Measurements from ENCODE around the gene HAVCR1.
"Not testable (repeated sequence)": the region's sequence is repeated elsewhere in the genome, so short reads cannot be mapped to it uniquely, and the experiment has no call there.

The HAVCR1 gene

DNA sequence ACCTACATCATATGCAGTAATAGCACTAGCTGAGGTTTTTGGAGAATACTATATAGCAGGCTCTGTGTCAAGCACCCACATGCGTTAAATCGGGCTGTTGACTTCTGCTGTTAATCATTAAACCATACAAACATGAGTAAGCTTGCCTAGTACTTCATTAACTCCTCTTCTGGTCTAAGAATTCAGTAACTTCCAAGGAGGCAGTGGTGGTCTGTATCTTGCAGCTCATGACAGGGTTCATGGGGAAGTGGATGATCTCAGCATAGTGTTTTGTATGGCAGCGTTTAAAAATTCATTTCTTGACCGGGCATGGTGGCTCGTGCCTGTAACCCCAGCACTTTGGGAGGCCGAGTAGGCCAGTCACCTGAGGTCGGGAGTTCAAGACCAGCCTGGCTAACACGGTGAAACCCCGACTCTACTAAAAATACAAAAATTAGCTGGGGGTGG, at the start of gene HAVCR1:
TSS of gene HAVCR1 (minus strand) at position 24 of the 447 bp plus-strand sequence. CDS start 1,173 bp downstream, outside the sequence.
- no peak for DNase-seq

DNA sequence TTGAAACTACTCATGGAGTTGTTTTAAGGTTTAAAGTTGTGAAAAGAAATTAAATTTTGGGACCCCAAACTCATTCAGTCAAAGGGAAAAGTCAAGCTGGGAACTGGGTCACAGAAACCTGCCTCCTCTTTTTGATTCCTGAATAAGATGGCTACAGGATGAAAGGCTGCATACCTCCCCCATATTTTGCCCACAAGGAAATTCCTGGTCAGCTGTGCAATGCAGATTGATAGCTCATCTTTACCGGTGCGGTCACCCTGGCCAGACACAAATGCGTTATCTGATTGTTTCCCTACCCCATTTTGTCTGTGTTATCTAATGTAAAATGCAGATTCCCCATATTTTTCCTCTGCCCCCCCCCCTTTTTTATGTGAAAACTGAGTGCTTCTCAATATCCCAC, 48.6 kb upstream of the HAVCR1 start:
- no peak for DNase-seq

DNA sequence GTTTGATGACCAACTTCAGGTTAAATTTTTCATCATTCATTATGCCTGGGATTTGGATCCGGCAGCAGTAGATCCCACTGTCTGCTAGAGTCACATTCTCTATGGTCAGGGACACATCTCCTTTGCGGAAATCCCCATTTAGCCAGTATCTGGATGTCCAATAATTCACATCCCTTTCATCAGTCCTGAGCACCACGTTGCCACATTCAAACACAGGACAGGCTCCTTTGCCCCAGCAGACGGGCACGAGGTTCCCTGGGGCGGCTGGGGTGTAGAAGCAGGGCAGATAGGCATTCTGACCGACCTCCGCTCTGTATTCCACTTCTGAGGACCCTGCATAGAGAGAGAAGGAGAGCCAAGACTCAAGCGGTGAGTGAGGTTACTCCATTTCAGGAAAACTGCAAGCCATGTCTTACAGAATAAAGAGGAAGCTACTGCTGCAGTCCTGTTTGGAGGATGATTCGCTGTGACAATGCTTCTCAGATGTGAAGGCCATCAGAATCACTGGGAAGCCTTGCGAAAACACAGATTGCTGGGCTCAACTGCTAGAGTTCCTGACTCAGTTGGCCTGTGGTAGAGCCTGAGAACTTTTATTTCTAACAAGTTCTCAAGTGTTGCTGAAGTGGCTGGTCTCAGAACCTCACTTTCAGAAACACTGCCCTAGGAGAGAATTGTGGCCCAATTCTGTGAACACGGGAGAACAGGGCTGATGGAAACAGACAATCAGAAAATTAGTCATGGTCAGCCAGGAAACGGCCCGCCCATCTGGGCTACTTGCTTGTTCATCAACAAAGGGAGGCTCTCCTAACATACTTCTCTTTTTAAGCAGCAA, 47.9 kb upstream of the HAVCR1 start:
- no peak for DNase-seq

DNA sequence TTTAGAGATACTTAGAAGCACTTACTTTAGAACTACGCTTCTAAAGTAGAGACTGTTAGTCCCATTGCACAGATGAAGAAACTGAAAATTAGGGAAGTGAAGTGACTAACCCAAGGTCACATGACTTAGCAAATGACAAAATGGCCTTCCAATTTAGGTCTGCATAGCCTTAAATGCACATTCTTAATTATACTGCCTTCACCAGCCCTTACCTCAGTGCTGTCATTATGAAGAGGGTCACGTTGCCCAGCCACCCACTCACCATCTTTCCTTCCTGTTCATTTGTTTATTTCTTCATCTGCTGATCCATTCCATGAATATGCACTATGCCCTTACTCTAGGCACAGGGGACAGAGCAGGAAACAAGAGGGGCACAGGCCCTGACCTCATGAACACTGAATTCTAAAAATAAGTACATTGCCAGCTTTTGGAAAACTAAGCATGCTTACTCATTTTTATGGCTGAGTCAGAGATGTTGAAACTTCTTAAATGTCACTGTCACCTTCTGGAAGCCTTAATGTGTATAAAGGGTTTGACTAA, 41.3 kb upstream of the HAVCR1 start:
- DNase-seq: no peak

DNA sequence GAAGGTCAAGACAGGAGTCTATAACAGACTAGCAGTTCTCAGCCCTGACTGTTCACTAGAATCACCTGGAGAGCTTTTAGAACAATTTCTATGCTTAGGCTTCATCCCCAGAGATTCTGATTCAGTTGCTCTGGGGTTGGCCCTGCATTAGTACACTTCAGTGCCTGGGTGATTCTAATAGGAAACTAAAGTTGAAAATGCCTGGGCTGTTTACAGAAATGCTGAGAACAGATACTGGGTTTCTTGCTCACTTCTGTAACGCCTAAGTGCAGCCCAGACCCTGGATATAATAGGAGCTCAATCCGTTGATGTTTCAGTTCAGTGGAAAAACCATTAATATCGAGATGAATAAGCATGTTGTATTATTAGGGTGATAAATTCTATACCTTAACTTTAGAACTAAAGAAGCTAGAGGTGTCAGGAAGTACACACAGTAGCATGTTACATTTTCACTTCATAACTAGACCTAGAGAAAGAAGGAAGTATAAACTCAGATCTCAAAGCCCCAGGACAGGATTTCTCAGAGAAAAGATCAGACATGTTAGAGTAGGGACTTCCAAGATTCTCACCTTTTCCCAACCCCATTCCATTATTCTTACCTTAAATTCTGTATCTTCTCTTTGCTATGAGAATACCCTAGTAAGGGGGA, 29.6 kb upstream of the HAVCR1 start:
- DNase-seq: no peak

DNA sequence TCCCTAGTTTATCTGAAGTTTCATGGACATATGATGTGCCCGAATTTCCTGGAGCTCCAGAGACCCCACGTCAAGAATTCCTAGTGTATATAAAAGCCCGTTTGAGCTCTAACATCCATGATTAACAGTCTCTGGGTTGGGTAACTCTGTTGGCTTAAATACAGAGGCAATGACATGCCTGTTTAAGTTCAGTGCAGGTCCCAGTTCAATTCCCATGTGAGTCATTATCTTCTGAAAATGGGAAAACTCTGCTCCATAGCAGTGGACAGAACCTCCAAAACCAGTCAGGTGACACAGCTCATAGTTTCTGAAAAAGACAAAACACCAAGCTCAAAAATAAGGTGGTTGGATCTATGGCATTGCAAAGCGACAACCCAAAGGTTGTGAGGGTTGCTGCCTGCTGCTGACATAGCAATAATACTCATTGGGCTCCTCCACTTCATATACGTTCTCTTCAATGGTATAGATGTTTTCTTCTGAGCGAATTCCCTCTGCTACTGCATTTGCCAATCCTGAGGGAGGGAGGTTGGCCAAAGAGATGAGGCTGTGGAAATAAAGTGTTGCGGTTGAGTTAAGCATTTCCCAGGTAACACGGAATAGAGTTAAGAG, 27.9 kb upstream of the HAVCR1 start:
- DNase-seq: no peak

DNA sequence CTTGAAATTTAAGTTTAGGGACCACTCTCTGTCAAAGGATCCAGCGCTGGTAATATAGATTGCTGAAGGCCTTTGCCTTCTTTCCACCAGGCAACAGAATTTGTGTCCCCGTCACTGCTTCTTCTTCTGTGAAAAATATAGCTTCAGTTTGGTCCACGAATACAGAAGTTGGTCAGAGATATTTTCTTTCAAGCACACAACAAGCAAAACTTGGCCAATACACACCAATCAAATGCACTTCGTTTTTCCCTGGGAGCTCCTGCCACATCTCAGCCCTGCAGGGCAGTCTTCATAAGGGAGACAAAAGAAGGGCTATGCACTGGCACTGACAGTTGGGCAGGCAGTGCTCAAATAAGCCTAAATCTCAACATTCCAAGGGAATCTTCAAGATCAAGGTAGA, 27.0 kb upstream of the HAVCR1 start:
- no peak for DNase-seq

DNA sequence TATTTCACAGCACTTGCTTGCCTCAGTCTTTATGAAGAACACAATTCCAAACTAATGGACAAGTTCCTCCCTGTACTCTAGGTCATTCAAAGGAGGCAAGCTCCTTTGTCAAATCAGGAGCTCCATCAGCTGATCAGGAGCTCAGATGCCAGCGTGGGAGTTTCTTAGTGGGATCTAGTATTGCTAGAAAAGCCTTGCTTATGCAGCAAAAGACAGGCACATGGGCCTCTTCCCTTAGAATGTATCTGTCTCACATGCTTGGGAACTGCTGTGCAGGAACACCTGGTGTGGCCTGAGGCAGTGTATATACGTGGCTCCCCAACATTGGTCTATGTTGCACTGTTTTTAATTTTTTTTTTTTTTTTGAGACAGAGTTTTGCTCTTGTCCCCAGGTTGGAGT, 21.4 kb upstream of the HAVCR1 start:
- no peak for DNase-seq

DNA sequence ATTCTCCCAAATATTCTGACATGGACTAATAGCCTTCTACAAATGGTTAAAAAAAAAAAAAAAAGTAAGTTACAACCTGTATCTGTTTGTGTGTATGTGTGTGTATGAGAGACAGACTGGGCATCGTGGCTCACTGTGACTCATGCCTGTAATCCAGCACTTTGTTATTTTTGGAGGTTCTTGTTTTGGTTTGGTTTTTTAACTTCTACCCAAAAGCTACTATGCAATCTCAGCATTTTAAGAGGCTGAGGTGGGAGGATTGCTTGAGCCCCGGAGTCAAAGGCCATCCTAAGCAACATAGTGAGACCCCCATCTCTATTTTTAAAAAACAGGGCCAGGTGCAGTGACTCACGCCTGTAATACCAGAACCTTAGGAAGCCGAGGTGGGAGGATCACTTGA, 17.6 kb upstream of the HAVCR1 start:
- DNase-seq: no peak

DNA sequence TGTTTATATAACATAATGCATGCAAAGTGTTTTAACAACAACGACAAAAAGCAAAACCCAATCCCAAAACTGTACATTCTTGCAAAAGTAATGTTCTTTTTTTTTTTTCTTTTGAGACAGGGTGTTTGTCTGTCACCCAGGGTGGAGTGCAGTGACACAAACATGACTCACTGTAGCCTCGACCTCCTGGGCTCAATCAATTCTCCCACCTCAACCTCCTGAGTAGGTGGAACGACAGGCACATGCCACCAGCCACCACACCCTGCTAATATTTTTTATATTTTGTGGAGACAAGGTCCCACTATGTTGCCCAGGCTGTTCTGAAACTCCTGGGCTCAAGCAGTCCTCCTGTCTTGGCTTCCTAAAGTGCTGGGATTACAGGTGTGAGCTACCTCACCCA, 13.6 kb upstream of the HAVCR1 start:
- DNase-seq: no peak

DNA sequence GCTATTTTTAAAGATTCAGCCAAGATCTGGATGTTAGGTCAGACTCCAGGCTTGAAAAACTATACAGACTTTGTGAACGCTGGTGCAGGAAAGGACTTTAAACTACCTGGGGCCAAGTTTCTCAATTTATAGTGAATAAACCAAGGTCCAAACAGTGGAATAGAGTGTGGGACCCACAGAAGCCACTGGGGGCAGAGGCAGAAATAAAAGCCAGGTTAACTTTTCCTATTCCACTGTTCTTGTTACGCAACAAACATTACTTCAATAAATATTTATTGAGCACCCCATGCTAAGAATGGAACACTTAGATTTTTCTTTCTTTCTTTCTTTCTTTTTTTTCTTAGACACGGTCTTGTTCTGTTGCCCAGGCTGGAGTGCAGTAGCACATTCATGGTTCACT, 11.0 kb upstream of the HAVCR1 start:
- DNase-seq: no peak

DNA sequence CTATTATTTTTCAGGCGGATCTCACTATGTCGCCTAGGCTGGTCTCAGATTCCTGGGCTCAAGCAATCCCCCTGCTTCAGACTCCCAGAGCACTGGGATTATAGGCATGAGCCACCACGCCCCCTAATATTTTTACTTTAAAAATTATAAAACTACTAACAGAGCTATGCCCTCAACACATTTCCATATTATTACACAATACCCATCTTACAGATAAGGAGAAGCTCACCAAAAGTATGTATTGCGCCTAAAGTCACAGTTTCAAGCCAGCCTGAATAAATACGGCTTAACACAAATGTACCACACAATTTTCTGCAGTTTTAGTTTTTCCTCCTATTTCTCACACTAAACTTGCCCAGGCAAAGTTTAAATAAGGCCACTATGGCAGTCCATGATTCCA, 9.9 kb upstream of the HAVCR1 start:
- DNase-seq: no peak

DNA sequence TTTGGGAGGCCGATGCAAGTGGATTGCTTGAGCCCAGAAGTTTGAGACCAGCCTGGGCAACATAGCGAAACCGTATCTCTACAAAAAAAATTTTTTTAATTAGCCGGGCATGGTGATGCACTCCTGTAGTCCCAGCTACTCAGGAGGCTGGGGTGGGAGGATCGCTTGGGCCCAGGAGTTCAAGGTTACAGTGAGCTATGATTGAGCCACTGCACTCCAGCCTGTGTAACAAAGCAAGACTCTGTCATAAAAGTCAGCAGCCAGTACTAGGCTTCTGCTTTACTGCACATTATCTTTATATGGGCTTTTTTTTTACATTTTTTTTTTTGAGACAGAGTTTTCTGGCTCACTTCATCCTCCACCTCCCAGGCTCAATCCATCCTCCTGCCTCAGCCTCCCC, 9.4 kb upstream of the HAVCR1 start:
- DNase-seq: no peak

DNA sequence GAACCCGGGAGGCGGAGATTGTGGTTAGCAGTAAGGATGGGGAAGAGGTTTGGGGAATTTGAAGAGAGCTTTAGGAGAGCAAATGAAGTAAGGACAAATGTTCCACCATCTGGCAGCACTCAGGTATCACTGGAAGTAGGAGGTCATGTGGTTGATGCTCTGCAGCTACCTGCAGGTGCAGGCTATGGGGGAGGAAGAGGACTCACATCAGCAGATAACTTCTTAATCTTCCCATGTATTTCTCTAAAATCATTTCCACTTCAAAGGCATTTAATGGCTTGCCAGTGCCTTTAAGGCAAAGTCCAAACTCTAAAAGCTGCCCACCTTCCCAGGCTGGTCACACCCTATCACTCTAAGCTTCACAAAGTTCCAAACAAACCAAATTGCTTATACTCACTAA, 8.1 kb upstream of the HAVCR1 start:
- DNase-seq: no peak

DNA sequence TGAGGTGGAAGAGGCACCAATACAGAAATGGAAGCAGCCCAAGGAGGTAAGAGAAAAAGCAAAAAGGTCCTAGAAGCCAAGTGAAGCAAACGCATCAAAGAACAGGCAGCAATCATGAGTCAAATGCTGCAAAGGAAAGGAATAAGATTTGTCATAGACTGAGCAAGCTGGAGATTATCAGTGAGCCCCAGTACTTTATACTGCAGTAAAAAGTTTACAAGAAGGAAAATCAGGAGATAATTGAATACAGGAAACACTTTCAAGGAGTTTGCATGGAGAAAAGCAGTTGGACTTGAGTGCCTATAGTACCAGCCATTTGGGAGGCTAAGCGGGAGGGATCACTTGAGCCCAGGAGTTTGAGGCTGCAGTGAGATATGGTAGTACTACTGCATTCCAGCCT, 7.2 kb upstream of the HAVCR1 start:
- no peak for DNase-seq

DNA sequence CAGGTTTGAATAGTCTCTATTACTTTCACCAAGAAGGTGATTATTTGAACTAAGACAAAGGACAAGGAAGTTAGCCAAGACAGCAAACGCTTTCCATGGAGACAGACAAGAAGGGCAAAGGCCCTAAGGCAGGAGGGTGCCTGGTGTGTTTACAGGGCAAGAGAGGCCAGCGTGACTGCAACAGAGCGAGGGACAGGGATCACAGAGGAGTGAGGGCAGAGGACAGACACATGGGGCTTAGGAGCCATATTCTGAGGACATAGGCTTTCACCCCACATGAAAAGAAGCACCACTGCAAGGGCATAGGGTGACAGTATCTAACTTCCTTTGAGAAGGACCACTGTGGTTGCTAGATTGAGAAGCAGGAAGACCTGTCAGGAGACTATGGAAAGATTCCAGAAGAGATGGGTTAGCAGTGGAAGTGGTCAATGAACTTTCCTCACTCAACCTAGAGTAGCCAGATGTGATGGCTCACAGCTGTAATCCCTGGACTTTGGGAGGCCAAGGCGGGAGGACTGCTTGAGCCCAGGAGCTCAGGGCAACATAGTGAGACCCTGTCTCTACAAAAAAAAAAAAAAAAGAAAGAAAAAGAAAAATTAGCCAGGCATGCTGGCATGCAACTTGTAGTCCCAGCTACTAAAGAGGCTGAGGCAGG, 5.0 kb upstream of the HAVCR1 start:
- DNase-seq: no peak

DNA sequence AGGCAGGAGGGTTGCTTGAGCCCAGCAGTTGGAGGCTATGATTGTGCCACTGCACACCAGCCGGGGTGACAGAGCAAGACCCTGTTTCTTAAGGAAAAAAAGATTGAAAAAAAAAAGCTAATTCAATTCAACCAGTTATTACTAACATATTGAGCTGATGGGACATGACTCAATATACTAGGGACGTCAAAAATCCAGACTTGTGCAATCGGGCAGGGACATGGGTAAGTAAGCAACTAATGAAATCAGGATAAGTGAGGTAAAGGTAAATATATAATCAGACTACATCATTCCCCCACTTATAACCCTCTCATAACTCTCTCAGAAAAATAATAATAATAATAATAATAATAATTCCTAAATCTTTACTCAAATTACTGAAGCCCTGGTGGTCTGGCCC, 975 bp upstream of the HAVCR1 start:
- DNase-seq: no peak

DNA sequence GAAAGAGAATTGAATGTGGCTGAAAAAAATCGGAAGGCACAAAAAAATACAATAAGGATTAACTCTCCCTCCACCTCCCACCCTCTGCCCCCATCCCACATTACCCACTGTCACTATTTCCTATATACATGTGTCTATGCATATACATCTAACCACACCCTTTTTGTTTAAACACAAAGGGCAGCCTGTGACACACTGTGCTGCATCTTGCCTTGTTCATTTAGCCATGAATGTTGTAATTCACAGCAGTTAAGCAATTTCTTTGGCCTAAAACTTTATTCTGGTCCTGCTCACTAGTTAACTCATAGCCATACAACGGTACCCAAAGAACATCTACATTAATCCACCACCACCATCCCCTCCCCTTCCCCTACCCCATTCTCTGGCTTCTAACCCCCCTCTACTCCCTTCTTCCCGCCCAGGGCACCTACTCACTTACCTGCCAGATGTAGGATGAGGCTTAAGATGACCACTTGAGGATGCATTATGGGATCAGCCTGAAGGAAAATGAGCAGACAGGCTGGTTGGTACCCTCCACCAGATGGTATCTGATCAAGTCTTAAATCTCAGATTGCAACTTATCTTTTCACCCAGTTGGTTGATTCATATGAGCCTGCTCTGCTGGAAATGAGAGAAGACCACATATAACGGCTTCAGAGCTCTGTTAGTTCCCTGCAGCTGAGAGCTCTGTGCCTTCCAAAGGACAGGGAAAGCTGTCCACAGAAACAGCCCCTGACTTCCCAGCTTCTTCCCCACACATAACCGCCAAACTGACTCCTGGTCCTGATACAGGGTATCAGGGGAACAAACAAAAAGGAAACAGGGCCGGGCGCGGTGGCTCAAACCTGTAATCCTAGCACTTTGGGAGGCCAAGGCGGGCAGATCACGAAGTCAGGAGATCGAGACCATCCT, 1.2 kb downstream of the HAVCR1 start:
- no peak for DNase-seq

DNA sequence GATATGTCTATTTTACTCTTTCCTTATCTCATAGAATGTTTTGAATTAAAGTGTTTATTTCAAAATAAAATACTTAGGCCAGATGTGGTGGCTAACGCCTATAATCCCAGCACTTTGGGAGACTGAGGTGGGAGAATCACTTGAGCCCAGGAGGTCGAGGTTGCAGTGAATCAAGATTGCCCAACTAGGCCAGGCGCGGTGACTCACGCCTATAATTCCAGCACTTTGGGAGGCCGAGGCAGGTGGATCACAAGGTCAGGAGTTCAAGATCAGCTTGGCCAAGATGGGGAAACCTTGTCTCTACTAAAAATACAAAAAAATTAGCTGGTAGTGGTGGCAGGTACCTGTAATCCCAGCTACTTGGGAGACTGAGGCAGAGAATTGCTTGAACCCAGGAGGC, 2.1 kb downstream of the HAVCR1 start:
- not testable (repeated sequence) for DNase-seq

DNA sequence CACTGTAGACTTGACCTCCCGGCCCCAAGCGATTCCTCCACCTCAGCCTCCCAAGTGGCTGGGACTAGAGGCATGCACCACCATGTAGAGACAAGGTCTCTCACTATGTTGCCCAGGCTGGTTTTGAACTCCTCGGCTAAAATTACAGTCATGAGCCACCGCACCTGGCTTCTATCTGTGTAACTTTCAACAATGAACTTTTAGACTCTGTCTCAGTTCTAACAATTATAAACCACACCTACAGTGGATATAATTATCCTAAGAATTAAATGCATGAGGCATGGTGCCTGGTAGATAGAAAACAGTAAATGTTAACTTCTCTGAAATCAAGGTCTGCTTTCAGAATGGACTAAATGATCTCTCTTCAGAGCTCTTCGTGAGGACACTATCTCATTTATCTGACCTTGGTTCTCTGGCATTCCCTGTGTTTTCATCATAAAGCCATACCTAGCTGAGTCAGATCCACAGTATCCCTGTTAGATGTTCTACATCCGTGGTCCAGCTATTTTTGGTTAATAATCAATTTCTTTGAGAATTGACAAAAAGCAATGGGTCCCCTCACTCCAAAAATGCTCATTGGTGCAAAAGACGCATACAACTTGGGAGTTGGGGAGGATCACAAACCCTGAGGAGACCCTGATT, 7.2 kb downstream of the HAVCR1 start:
- DNase-seq: no peak

DNA sequence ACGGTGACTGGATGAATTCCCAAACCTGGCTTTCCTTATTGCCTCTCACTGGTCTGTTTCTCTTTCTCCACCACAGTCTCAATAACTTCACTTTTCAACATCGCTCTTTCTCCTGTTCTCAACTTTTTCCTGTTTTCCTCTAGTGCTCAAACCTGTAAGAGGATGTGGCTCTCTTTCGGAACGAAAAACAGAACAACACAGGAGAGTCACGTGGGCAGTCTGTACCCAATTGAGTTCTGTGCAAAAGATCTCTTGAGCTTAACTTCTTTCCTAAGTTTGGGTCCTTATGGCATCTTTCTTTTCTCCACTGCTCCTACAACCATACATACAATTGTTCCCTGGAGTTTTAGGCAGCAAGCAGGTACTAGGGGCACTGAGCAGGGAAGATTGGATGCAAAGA, 8.9 kb downstream of the HAVCR1 start:
- DNase-seq: no peak

DNA sequence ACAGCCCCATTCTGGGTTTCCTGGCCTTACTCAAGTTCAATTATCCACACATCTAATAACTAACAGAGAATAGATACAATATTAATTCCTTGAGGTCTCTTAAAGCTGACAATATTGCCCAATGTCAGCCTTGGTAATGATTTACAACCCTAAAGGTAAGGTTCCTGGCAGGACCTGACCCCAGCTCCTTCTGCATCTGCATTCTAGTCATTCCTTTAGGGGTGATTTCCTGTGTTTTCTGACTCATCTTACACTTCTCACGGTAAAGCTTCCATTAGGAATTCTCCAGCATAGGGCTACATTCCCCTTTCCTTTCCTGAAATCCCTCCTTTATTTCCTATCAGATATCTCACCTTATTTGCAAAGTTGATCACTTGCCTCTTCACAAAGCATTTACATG, 9.3 kb downstream of the HAVCR1 start:
- DNase-seq: no peak

All from NCI-H2029 (cell line).